ENCODE measurements around the gene OMA1. TPM values are rescaled to one million over a fixed set of nuclear protein-coding genes. Genes with fewer than 3 reads are reported as not detected.

Gene OMA1
- total RNA-seq (2021) (27.9 and 29.0 TPM in 2 replicates), Bru-seq, nascent RNA (percentile 74 among the genes with signal in this experiment), BruChase-seq, experiment 1, labeled RNA remaining after a 2-hour chase (percentile 87 among the genes with signal in this experiment), BruChase-seq, experiment 2, labeled RNA remaining after a 6-hour chase (percentile 64 among the genes with signal in this experiment)
- long read RNA-seq, partial matches to known transcripts, result 4 of 42 reads
- long read RNA-seq, other reads (novel, unspliced or antisense), result 38 of 42 reads

DNA sequence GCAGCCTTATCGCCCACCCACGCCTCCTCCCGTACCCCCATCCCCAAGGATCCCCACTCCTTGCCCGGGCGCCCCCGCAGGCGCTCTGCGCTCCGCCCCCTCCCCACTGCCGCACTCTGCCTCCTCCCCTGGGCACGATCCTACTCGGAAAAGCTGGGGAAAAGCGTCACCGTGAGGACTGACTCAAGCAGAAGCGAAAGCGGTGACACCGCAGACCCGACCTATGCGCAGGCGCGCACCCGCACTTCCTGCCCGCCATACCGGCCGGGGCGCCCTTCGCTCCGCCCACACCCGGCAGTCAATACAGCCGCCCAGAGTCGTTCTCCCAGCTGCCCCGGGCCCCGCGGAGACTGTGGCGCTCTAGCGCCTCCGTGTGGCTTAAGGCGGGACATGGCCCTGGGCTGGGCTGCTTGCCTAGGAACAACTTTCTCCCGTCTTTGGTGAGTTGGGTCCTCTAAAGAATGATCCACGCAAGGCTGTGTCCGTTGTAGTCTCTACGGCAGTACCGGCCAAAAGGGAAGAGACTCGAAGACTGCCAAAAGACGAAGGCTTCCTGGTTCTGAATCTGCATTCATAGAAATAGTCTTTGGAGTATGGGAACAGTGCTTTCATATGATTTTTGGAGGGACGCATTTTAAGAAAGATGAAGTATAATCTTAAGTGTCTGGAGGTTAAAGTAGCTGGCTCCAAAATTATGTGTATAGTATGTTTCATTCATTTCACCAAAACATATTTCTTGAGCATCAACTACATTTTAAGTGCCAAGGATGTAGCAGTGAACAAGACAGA lies at the start of gene OMA1:
Gene OMA1 (minus strand): TSS at position 207 of the 789 bp plus-strand sequence. CDS start 7,432 bp downstream, outside the sequence.
- Histone ChIP-seq H3K79me2 (ENCODE audit: low read depth) (peaks cover 14% of the 10 kb centered on the region; the same call in 1 of the 2 replicates), H3K4me2 (peak within 1 kb of the TSS; percentile 98), H3F3A (ENCODE audit: insufficient read depth, low read depth) (0 out of 2 replicates have a peak, but pooled peaks cover 11% of the 10 kb centered on the region), H4K20me1 (ENCODE audit: insufficient read depth) (no peaks in the 10 kb centered on the region), H2AFZ (peak within 1 kb of the TSS; percentile 80), H3K9me2 (ENCODE audit: insufficient read depth) (no peaks in the 10 kb centered on the region), H3K4me1 (replicated peaks; ENCODE audit: insufficient read depth) (peaks cover 11% of the 10 kb centered on the region), H3K27me3 (ENCODE audit: insufficient read depth, low read depth) (no peaks in the 10 kb centered on the region), H3K36me3 (ENCODE audit: low read depth) (no peaks in the 10 kb centered on the region), H3K27ac (peak within 1 kb of the TSS; percentile 79), H3K9me3 (ENCODE audit: insufficient read depth, low read depth) (no peaks in the 10 kb centered on the region), H3K4me3 (peak within 1 kb of the TSS; percentile 85)
- CTCF ChIA-PET, result interaction anchor here (0.6 to 0.8 kb wide), 4 partner anchors 106 to 1345 kb away, joined by 4 to 16 read pairs (median 5); no protein-coding TSS in a partner anchor
- TF ChIP-seq, protein P1, sequence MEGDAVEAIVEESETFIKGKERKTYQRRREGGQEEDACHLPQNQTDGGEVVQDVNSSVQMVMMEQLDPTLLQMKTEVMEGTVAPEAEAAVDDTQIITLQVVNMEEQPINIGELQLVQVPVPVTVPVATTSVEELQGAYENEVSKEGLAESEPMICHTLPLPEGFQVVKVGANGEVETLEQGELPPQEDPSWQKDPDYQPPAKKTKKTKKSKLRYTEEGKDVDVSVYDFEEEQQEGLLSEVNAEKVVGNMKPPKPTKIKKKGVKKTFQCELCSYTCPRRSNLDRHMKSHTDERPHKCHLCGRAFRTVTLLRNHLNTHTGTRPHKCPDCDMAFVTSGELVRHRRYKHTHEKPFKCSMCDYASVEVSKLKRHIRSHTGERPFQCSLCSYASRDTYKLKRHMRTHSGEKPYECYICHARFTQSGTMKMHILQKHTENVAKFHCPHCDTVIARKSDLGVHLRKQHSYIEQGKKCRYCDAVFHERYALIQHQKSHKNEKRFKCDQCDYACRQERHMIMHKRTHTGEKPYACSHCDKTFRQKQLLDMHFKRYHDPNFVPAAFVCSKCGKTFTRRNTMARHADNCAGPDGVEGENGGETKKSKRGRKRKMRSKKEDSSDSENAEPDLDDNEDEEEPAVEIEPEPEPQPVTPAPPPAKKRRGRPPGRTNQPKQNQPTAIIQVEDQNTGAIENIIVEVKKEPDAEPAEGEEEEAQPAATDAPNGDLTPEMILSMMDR (conservative IDR thresholded peaks at IDR 0.05), result peak; percentile 90
- no peak for TF ChIP-seq EZH2 (IDR thresholded peaks at IDR 0.05; ENCODE audit: low read depth)
- intact Hi-C loops (cut with micrococcal nuclease; ENCODE audit: unreplicated experiment), result loop anchor here (1.0 to 2.0 kb wide), 4 partner anchors 26 to 106 kb away; partner anchors contain the start of gene TACSTD2
- TSS peak; percentile 88 for BruUV-seq (replicated peaks)
- POLR2A ChIA-PET (ENCODE audit: unreplicated experiment), result interaction anchor here (0.8 kb wide), 1 partner anchor 26 kb away, joined by 4 read pairs; no protein-coding TSS in a partner anchor
- DNase-seq, result peak; percentile 85 to 98

DNA sequence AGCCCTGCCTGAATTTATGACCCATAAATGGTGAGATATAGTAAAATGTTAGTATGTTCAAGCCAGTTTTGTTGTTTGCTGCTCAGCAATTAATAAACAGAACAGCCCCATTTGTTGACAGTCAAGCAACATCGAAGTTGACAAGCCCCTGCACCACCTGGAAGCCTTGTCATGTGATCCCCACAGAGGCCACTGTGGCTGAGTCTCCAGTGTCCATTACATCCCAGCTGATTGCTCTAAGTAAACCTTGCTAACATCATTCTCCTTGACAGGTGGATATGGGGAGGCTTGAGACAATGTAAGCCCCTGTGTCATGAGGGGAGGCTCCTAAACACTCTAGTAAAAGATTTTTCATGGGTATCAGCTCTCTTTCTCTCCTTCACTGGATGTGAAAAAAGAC lies 48.0 kb upstream of the OMA1 start:
- intact Hi-C loops (cut with micrococcal nuclease; ENCODE audit: unreplicated experiment), result no loop called here
- no peaks in the 10 kb centered on the region for H3K9me3 ChIP-seq (ENCODE audit: insufficient read depth, low read depth)
- POLR2A ChIA-PET (ENCODE audit: unreplicated experiment), result no interaction called here

More for the DNA sequence above, 48.0 kb upstream of the OMA1 start:
- Histone ChIP-seq H3K27ac (no peak overlapping the region), H3K4me3 (no peak overlapping the region), H4K20me1 (ENCODE audit: insufficient read depth) (no peaks in the 10 kb centered on the region), H3K4me1 (replicated peaks; ENCODE audit: insufficient read depth) (peaks cover 31% of the 10 kb centered on the region), H3F3A (ENCODE audit: insufficient read depth, low read depth) (peaks cover 21% of the 10 kb centered on the region; the same call in 1 of the 2 replicates), H3K79me2 (ENCODE audit: low read depth) (no peaks in the 10 kb centered on the region), H3K4me2 (no peak overlapping the region), H3K36me3 (ENCODE audit: low read depth) (no peaks in the 10 kb centered on the region), H3K27me3 (ENCODE audit: insufficient read depth, low read depth) (no peaks in the 10 kb centered on the region), H3K9me2 (ENCODE audit: insufficient read depth) (no peaks in the 10 kb centered on the region), H2AFZ (no peak overlapping the region)
- TF ChIP-seq, protein P1 (conservative IDR thresholded peaks at IDR 0.05), result no peak
- TF ChIP-seq EZH2 (IDR thresholded peaks at IDR 0.05; ENCODE audit: low read depth), result no peak
- BruUV-seq (replicated peaks), result no TSS peak
- no peak for DNase-seq
- CTCF ChIA-PET, result interaction anchor here (1.1 kb wide), 1 partner anchor 24 kb away, joined by 3 read pairs; no protein-coding TSS in a partner anchor

Data from PC-9 (cell line).